Activated naive CD4-positive, alpha-beta T cell (primary cell): ENCODE results near the gene SLC44A3.

Source experiments
- DNase-seq, 4 experiments: peaks; one replicate each; lab custom pipeline; 2025; lab: John Stamatoyannopoulos, UW

The SLC44A3 gene

DNA sequence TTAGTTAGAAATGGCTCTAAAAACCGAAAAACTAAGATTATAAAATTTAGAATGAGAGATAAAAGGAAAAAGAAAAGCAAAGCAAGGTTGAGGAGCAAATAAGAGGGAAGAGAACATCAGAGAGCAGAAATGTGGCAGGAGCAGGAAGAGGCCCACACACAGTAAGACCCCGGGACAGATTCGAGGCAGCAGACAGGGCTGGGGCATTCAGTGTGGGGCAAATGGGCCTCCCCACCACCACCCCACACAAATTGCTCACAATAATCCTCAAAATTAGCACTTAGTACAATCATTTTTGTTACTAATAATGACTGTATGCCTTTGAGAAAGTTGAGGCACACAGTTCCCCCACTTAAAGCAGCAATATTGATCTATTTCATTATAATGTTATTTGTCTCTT lies 17.1 kb upstream of the SLC44A3 start:
- DNase-seq, result no peak

- DNase-seq, result no peak
Measured at GRCh38 chr1:94803517-94804441, 16.4 kb upstream of the SLC44A3 start.

GRCh38 chr1:94804442-94804837 lies 15.7 kb upstream of the SLC44A3 start:
- DNase-seq, result no peak

- peak in 1 of 4 experiments; percentile 14 for DNase-seq
Measured at GRCh38 chr1:94805912-94806311, 14.2 kb upstream of the SLC44A3 start.

- no peak for DNase-seq
Measured at GRCh38 chr1:94806441-94806871, 13.7 kb upstream of the SLC44A3 start.

GRCh38 chr1:94807742-94808491 lies 12.2 kb upstream of the SLC44A3 start:
- DNase-seq, result no peak

- DNase-seq, result no peak
Measured at GRCh38 chr1:94808669-94809068, 11.5 kb upstream of the SLC44A3 start.

GRCh38 chr1:94812985-94813384 lies 7.2 kb upstream of the SLC44A3 start:
- DNase-seq, result no peak

- no peak for DNase-seq
Measured at GRCh38 chr1:94816030-94816429, 4.1 kb upstream of the SLC44A3 start.

GRCh38 chr1:94817712-94818111 lies 2.4 kb upstream of the SLC44A3 start:
- DNase-seq, result no peak

DNA sequence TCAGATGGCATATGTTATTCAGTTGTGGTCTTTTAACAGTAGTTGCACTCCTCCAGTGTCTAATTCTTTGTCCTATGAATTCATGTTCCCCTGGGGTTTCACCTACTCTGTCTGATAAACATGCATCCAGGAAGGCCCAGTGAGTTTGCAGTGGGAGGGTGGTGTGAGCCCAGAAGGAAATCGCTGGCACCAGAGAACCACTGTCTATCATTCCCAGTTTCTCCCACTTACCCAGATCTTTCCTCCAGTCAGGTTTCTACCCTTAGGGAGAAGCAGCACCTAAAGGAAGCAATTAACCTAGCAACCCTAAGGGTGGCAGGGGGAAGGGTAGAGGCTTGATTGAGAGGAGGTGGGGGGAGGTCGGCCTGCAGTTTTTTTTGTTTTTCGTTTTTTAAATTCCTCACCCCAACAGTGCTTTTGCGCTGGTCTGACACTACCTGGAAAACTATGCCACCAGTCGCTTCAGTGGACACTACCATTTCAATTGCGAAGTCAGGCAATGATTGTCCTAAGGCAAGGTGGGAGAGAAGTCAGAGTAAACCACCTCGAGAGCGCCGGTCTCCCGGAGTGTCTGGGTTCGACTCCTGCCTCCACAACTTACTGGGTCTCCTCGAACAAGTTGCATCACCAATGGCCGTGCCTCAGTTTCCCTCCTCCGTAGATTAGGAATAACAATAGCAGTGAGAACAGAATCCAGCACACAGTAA lies 766 bp upstream of the SLC44A3 start:
- DNase-seq, result no peak

DNA sequence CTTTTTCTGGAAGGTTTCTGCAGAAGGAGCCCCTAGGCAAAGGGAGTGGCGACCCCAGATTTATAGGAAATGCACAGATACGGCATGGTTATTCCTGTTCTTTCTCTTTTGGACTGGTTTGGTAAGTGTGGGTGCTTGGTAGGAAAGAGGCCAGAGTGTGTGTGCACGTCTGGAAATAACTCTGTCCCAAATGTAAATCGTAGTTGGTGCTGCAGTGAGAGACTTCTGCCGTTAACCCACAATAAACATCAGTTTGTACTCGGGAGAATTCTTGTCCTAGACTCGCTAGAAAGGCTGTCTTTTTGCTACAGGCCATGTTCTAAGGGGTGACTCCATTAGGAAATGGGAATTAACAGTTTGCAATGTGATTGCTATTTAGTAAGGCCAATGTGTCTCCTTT lies 779 bp downstream of the SLC44A3 start:
- no peak for DNase-seq

GRCh38 chr1:94821636-94822305 lies 1.6 kb downstream of the SLC44A3 start:
- no peak for DNase-seq

DNA sequence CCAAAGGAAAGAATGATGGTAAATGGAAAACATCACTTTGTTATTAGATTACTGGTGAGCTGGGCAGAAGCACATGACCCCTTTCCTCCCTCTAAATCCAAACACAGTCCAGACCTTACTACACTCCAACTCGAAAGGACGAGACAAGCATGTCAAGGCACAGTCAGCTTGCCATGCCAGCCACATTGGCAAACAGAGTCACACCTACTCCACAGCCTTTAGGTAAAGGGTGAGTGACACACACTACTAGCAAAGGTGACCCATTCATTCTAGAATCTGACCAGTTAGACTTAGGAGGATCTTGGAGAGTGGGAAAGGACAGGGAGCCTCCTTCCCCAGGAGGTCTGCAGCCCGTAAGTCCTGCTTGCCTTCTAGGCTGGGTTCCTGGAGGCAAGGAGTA lies 3.0 kb downstream of the SLC44A3 start:
- DNase-seq, result no peak

DNA sequence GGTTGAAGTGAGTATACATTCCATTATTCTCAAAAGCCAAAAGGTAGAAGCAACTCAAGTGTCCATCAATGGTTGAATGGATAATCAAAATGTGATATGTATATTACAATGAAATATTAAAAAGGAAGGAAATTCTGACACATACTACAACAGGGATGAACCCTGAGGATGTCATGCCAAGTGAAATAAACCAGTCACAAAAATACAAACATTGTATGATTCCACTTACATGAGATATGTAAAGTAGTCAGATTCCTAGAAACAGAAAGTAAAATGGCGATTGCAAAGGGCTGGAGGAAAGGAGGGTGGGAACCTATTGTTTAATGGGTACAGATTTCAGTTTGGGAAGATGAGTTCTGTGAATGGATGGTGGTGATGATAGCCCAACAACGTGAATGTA lies 5.8 kb downstream of the SLC44A3 start:
- no peak for DNase-seq

DNA sequence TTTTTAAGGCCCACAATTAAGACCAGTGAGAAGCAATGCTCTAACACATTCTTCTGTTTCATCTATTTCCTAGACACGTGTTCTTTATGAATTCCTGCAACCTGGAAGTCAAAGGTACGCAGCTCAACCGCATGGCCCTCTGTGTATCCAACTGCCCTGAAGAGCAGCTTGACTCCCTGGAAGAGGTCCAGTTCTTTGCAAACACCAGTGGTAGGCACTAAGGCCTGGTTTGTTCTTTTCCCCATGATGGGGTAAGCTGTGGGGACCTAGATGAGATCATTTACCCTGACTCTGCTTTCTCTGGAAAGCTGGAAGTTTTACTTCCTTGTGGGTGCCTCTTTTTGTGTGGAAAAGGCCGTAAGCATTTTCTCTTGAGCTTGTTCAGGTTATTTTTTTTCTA lies 7.3 kb downstream of the SLC44A3 start:
- DNase-seq, result no peak

DNA sequence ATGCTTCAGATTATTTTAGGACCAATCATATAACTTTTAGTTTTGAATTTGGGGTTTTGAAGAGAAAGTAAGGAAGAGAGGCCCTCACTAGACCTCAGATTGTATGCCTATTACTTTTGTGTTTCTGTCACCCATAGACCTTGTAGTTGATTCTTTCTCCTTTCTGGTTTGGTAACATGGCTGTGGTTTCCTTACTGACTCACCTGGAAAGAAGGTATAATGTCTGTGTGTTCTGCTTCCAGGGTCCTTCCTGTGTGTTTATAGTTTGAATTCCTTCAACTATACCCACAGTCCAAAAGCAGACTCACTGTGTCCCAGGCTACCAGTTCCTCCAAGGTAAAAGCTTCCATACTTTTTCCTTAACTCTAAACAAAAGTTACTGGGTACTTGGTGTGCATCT lies 8.1 kb downstream of the SLC44A3 start:
- no peak for DNase-seq

GRCh38 chr1:94831641-94832040 lies 11.5 kb downstream of the SLC44A3 start:
- DNase-seq, result no peak

- no peak for DNase-seq
Measured at GRCh38 chr1:94832446-94832845, 12.3 kb downstream of the SLC44A3 start.

DNA sequence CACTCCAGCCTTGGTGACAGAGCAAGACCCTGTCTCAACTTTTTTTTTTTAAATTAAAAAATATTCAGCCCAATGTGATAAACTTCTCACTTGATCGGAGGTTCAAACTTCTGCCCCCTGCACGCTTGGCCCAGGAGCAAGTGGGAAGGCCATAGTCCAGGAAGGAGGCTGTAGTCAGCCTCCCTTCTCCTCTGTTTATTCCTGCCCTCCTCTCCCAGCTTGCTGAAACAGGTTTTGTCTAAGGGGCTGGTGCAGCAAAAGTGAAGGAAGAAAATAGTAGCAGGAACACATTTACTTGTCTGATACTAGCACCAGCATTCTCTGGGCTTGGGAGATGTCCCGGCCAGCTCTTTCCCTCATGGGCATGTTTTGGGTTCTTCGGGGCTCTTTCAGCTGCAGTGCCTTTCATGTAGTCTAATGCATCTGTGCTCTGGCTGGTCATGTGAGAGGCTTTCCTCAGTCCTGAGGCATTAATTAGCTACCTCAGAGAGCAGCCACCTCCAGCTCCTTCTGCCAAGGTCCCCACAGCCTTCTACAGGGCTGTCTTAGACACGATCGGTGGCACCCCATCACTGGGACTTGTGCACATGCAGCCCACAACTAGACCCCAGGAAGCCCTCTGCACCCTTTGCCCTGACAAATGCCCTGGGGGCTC lies 12.9 kb downstream of the SLC44A3 start:
- no peak for DNase-seq

- DNase-seq, result no peak
Measured at GRCh38 chr1:94836891-94837290, 16.7 kb downstream of the SLC44A3 start.
